Keratinocyte (primary cell): ENCODE measurements around the gene TNFAIP8. TPM values are rescaled to one million over a fixed set of nuclear protein-coding genes. Genes with fewer than 3 reads are reported as not detected.

ENCODE experiments used
- DNase-seq: peaks from one replicate; pipeline ENCODE4 v3.0.0-alpha.2; 2011; ENCODE audit warnings: low read depth, missing footprints, low spot score
- FAIRE-seq: peaks from 2 replicates; lab custom pipeline; 2011; peaks lifted over from hg19 to GRCh38; lab: Jason Lieb, UNC
- H2AFZ ChIP-seq: 2 replicates; pipeline ENCODE4 v1.6.0; 2012; ENCODE audit warnings: low read length, control low read depth, inconsistent platforms; ENCODE audit not compliant: control insufficient read depth
- H3K27ac ChIP-seq: 2 replicates; pipeline ENCODE4 v1.5.1; 2011; ENCODE audit warnings: low read length; ENCODE audit not compliant: control insufficient read depth, insufficient read depth
- H3K27me3 ChIP-seq: 3 replicates; pipeline ENCODE4 v1.6.0; 2011; ENCODE audit warnings: low read length; ENCODE audit not compliant: control insufficient read depth, insufficient read depth; ENCODE audit errors: extremely low read depth
- H3K36me3 ChIP-seq, 2 experiments: 2 replicates in 1 of 2; 3 replicates in 1 of 2; pipeline ENCODE4 v1.5.1; 2011; ENCODE audit warnings: low read length in 2 of 2, mild to moderate bottlenecking in 1 of 2; ENCODE audit not compliant: control insufficient read depth in 2 of 2, insufficient read depth in 2 of 2; ENCODE audit errors: extremely low read depth in 1 of 2
- H3K4me1 ChIP-seq: 3 replicates; pipeline ENCODE4 v1.5.1; 2011; ENCODE audit warnings: low read length; ENCODE audit not compliant: control insufficient read depth, insufficient read depth; ENCODE audit errors: extremely low read depth
- H3K4me2 ChIP-seq: 3 replicates; pipeline ENCODE4 v1.6.0; 2011; ENCODE audit warnings: low read depth, low read length; ENCODE audit not compliant: control insufficient read depth, insufficient read depth; ENCODE audit errors: extremely low read depth
- H3K4me3 ChIP-seq, 3 experiments: fragments of 200-600 bp in 1 of 3; sonication (generic) in 1 of 3; 2 replicates in 2 of 3; 3 replicates in 1 of 3; pipeline ENCODE4 v1.5.1; 2011 to 2016; ENCODE audit warnings: low read length in 3 of 3, mild to moderate bottlenecking in 3 of 3, control low read depth in 2 of 3, inconsistent platforms in 1 of 3, low read depth in 1 of 3, mixed read lengths in 1 of 3, mixed run types in 1 of 3, moderate library complexity in 1 of 3; ENCODE audit not compliant: control insufficient read depth in 2 of 3, insufficient read depth in 2 of 3; ENCODE audit errors: extremely low read depth in 1 of 3
- H3K79me2 ChIP-seq: 2 replicates; pipeline ENCODE4 v1.6.0; 2012; ENCODE audit warnings: low read length; ENCODE audit not compliant: control insufficient read depth, insufficient read depth
- H3K9ac ChIP-seq: 3 replicates; pipeline ENCODE4 v1.6.0; 2011; ENCODE audit warnings: low read length; ENCODE audit not compliant: control insufficient read depth, insufficient read depth; ENCODE audit errors: extremely low read depth
- H3K9me1 ChIP-seq: 3 replicates; pipeline ENCODE4 v1.6.0; 2011; ENCODE audit warnings: low read length; ENCODE audit not compliant: control insufficient read depth, insufficient read depth; ENCODE audit errors: extremely low read depth
- H3K9me3 ChIP-seq: 2 replicates; pipeline ENCODE4 v1.5.1; 2012; ENCODE audit warnings: low read depth, low read length; ENCODE audit not compliant: control insufficient read depth
- H4K20me1 ChIP-seq: 3 replicates; pipeline ENCODE4 v1.6.0; 2011; ENCODE audit warnings: low read length; ENCODE audit not compliant: control insufficient read depth, insufficient read depth; ENCODE audit errors: extremely low read depth
- EZH2 ChIP-seq: IDR thresholded peaks from one replicate; pipeline ENCODE4 v1.6.1; 2012; ENCODE audit warnings: inconsistent platforms, mild to moderate bottlenecking, low read length, moderate library complexity
- dilution Hi-C: fragments of 300-500 bp; cut with MboI; formaldehyde crosslinking; loops from one replicate; pipeline ENCODE4 v1.7.0; 2020; ENCODE audit warnings: low sequenced_read_pairs; ENCODE audit not compliant: extremely low pct_ligation_motif_present
- polyA plus RNA-seq, 5 experiments: library from polyadenylated mRNA; depleted of rRNA in 3 of 5; stranded (reverse) in 3 of 5; stranded (forward) in 1 of 5; unstranded in 1 of 5; fragments of >200 nt; gene quantifications; 1 replicate in 1 of 5; 2 replicates in 3 of 5; 3 replicates in 1 of 5; pipeline versions ENCODE4 v1.2.1 to v1.2.3, GENCODE V29; 2011 to 2012; ENCODE audit warnings: missing spikeins in 2 of 5, low read depth in 1 of 5, low replicate concordance in 1 of 5
- TF ChIP-seq, protein P1 (sequence below), 3 experiments: IDR thresholded peaks in 1 of 3; conservative IDR thresholded peaks in 1 of 3; optimal IDR thresholded peaks in 1 of 3; 2 replicates in 2 of 3; 3 replicates in 1 of 3; pipeline versions ENCODE3 to v1.5.1; 2011; ENCODE audit warnings: low read length in 3 of 3, mild to moderate bottlenecking in 3 of 3, moderate library complexity in 2 of 3, control low read depth in 1 of 3, inconsistent platforms in 1 of 3; ENCODE audit not compliant: insufficient read depth in 2 of 3; ENCODE audit errors: extremely low read depth in 1 of 3

TNFAIP8 gene
- polyA plus RNA-seq, 1 donor (not counting 4 experiments of a cell fraction or from before 2014, with no cell fraction given) = 20.8 TPM

DNA sequence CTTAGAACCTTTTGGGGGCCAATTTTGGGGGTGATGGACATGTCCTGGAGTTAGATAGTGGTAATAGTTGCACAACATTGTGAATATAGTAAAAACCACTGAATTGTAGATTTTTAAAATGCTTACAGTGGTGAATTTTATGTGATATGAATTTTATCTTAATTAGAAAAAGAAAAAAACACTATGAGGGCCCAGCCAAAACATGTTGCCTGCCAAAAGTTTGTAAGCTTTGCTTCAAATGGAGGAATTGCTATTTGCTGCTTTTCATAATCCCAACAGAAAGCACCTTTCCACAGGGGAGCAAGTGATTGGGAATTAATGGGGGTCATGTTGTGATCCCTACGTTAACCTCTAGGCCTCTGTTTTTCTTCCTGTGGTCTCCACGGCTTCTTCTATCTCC lies 19.1 kb downstream of the TNFAIP8 start:
- no peak for DNase-seq
- Histone ChIP-seq H3K9me3 (no peaks in the 10 kb centered on the region), H2AFZ (no peak overlapping the region), H3K4me2 (no peak overlapping the region), H3K4me1 (no peaks in the 10 kb centered on the region), H4K20me1 (no peaks in the 10 kb centered on the region), H3K9me1 (no peaks in the 10 kb centered on the region), H3K9ac (no peak overlapping the region), H3K36me3 (peaks cover 0 to 1% of the 10 kb centered on the region in 2 experiments), H3K27ac (no peak overlapping the region), H3K79me2 (peaks cover 1% of the 10 kb centered on the region), H3K27me3 (no peaks in the 10 kb centered on the region), H3K4me3 (no peak overlapping the region)
- dilution Hi-C loops = no loop called here
- TF ChIP-seq, protein P1, sequence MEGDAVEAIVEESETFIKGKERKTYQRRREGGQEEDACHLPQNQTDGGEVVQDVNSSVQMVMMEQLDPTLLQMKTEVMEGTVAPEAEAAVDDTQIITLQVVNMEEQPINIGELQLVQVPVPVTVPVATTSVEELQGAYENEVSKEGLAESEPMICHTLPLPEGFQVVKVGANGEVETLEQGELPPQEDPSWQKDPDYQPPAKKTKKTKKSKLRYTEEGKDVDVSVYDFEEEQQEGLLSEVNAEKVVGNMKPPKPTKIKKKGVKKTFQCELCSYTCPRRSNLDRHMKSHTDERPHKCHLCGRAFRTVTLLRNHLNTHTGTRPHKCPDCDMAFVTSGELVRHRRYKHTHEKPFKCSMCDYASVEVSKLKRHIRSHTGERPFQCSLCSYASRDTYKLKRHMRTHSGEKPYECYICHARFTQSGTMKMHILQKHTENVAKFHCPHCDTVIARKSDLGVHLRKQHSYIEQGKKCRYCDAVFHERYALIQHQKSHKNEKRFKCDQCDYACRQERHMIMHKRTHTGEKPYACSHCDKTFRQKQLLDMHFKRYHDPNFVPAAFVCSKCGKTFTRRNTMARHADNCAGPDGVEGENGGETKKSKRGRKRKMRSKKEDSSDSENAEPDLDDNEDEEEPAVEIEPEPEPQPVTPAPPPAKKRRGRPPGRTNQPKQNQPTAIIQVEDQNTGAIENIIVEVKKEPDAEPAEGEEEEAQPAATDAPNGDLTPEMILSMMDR (optimal IDR thresholded peaks at IDR 0.05 in 1 of 3, IDR thresholded peaks at IDR 0.05 in 1 of 3, conservative IDR thresholded peaks at IDR 0.05 in 1 of 3; ENCODE audit: extremely low read depth in 1 of 3, insufficient read depth in 2 of 3, low read length in 3 of 3) = no peak
- TF ChIP-seq EZH2 = no peak
- no peak for FAIRE-seq

DNA sequence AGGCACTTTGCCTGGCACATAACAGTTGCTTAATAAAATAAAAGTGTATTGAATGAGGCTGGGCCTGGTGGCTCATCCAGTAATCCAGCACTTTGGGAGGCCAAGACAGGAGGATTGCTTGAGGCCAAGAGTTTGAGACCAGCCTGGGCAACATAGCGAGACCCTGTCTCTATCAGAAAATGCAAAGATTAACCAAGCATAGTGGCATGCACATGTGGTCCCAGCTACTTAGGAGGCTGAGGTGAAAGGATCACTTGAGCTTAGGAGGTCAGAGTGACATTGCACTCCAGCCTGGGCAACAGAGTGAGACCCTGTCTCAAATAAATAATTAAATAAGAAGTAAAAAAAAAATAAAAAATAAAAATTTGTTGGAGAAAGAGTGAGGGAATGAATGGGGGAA lies 21.2 kb downstream of the TNFAIP8 start:
- Histone ChIP-seq H3K9ac (no peak overlapping the region), H4K20me1 (no peaks in the 10 kb centered on the region), H3K27ac (no peak overlapping the region), H3K4me1 (no peaks in the 10 kb centered on the region), H3K9me1 (no peaks in the 10 kb centered on the region), H3K36me3 (peaks cover 0 to 1% of the 10 kb centered on the region in 2 experiments), H3K27me3 (no peaks in the 10 kb centered on the region), H3K9me3 (no peaks in the 10 kb centered on the region), H3K79me2 (no peaks in the 10 kb centered on the region), H3K4me3 (no peak overlapping the region), H3K4me2 (no peak overlapping the region), H2AFZ (no peak overlapping the region)
- DNase-seq = no peak
- no peak for TF ChIP-seq EZH2
- TF ChIP-seq, protein P1 (optimal IDR thresholded peaks at IDR 0.05 in 1 of 3, IDR thresholded peaks at IDR 0.05 in 1 of 3, conservative IDR thresholded peaks at IDR 0.05 in 1 of 3; ENCODE audit: extremely low read depth in 1 of 3, insufficient read depth in 2 of 3, low read length in 3 of 3) = no peak
- dilution Hi-C loops = no loop called here
- no peak for FAIRE-seq
